M059J (cell line): ENCODE measurements around the gene METTL9. TPM values are rescaled to one million over a fixed set of nuclear protein-coding genes. Genes with fewer than 3 reads are reported as not detected.
"Not testable (repeated sequence)": the region's sequence is repeated elsewhere in the genome, so short reads cannot be mapped to it uniquely, and the experiment has no call there.

Source experiments
- DNase-seq: peaks from one replicate; pipeline ENCODE4 v3.0.0-alpha.2; 2012; ENCODE audit warnings: low read depth
- total RNA-seq: library from RNA; depleted of rRNA; stranded (reverse); fragments of >200 nt; shearing (Covaris generic); gene quantifications from 2 replicates; pipeline ENCODE4 v1.2.3, GENCODE V29; 2014

The METTL9 gene
- total RNA-seq, 1 experiment from 2014 or later: 212 TPM

DNA sequence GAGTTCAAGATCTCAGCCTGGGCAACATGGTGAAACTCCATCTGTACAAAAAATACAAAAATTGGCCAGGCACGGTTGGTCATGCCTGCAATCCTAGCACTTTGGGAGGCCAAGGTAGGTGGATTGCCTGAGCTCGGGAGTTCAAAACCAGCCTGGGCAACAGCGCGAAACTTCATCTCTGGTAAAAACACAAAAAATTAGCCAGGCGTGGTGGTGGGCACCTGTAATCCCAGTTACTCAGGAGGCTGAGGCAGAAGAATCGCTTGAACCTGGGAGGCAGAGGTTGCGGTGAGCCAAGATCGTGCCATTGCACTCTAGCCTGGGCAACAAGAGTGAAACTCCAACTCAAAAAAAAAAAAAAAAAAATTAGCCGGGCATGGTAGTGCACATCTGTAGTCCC lies 25.9 kb upstream of the METTL9 start:
- DNase-seq: not testable (repeated sequence)

DNA sequence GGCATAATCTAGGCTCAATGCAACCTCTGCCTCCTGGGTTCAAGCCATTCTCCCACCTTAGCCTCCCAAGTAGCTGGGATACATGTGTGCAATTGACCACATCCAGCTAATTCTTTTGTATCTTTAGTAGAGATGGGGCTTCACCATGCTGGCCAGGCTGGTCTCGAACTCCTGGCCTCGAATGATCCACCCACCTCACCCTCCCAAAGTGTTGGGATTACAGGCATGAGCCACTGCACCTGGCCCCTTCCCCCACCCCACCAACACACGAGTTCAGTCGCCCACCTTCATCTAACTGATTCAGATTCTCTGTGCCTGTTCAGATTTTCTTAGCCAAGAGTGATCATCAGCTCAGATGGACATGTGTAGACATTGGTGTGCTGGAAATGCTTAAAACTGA lies 25.0 kb upstream of the METTL9 start:
- DNase-seq: no peak

DNA sequence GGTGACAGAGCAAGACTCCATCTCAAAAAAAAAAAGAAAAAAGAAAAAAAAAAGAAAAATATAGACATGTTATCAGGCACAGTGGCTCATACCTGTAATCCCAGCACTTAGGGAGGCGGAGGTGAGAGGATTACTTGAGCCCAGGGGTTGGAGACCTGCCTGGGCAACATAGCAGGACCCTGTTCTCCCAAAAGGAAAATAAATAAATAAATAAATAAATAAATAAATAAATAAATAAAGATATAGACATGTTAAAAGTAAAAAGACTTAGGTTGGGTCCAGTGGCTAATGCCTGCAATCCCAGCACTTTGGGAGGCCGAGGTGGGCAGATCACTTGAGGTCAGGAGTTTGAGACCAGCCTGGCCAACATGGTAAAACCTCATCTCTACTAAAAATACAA lies 23.1 kb upstream of the METTL9 start:
- DNase-seq: not testable (repeated sequence)

DNA sequence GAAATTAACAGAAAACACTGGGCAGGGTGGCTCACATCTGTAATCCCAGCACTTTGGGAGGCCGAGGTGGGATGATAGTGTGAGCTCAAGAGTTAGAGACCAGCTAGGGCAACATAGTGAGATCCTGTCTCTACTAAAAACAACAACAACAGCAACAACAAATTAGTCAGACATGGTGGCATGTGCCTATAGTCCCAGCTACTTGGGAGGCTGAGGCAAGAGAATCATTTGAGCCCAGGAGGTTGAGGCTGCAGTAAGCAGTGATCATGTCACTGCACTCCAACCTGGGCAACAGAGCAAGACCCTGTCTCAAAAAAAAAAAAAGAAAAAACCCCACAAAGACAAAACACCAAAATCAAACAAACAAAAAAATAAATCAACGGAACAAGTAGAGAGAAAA lies 21.9 kb upstream of the METTL9 start:
- DNase-seq: not testable (repeated sequence)

DNA sequence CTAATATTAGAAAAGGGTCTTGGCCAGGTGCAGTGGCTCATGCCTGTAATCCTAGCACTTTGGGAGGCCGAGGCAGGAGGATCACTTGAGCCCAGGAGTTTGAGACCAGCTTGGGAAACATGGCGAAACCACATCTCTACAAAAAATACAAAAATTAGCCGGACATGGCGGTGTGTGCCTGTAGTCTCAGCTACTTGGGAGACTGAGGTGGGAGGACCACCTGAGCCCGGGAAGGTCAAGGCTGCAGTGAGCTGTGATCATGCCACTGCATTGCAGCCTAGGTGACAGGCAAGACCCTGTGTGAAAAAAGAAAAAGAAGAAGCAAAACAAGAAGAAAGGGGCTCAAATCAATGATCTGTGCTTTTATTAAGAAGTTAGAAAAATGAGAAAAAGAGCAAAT lies 21.1 kb upstream of the METTL9 start:
- DNase-seq: not testable (repeated sequence)

DNA sequence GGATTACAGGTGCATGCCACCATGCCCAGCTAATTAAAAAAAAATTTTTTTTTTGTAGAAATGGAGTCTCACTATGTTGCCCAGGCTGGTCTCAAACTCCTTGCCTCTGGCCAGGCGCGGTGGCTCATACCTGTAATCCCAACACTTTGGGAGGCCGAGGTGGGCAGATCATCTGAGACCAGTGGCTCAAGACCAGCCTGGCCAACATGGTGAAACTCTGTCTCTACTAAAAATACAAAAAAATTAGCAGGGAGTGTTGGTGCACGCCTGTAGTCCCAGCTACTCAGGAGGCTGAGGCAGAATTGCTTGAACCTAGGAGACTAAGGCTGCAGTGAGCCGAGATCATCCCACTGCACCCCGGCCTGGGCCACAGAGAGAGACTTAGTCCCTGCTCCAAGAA lies 19.2 kb upstream of the METTL9 start:
- not testable (repeated sequence) for DNase-seq

DNA sequence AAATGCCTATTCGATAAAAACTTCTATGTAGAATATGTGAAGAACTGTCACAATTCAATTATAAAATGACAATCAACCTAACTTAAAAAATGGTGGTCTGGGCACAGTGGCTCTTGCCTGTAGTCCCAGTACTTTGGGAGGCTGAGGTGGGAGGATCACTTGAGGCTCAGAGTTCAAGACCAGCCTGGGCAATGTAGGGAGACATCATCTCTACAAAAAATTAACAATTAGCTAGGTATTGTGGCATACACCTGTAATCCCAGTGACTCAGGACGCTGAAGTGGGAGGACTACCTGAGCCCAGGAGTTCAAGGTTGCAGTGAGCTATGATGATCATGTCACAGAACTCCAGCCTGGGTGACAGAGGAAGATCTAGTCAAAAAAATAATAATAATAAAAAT lies 18.6 kb upstream of the METTL9 start:
- no peak for DNase-seq

DNA sequence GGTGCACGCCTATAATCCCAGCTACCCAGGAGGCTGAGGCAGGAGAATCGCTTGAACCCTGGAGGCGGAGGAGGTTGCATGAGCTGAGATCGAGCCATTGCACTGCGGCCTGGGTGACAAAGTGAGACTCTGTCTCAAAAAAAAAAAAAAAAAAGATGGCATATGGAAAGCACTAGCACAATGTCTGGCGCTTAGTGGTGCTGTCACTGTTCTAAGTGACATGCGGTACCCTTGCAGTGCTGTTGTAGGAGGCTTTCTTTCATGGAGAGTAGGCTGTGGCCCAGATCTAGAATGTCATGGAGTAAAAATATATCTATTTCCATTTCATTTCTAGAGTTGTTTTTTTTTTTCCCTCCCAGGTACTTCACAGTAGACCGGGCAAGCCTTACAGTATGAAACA lies 14.6 kb upstream of the METTL9 start:
- no peak for DNase-seq

DNA sequence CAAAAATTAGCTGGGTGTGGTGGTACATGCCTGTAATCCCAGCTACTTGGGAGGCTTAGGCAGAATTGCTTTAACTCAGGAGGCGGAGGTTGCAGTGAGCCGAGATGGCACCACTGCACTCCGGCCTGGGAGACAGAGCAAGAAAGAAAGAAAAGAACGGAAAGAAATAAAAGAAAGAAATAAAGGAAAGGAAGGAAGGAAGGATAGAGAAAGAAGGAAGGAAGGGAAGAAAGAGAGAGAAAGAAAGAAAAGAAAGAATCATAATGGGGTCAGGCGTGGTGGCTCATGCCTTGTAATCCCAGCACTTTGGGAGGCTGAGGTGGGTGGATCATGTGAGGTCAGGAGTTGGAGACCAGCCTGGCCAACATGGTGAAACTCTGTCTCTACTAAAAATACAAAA lies 10.8 kb upstream of the METTL9 start:
- DNase-seq: not testable (repeated sequence)

DNA sequence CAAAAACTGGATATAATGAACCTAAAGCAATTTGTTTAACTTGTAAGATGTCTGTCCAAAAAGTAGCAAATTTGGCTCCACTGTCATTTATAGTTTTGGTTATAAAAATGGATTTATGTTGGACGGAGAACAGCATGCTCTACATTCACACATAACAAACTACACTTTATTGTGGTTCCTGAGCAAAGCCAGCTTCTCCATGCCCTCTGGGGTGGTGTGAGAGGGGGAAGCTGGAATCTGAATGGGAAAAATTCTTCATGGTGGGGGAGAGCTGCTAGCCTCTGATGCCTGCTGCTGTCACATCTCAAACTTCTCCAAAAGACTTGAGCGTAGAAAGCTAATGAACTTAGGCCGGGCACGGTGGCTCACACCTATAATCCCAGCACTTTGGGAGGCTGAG lies 9.8 kb upstream of the METTL9 start:
- no peak for DNase-seq

DNA sequence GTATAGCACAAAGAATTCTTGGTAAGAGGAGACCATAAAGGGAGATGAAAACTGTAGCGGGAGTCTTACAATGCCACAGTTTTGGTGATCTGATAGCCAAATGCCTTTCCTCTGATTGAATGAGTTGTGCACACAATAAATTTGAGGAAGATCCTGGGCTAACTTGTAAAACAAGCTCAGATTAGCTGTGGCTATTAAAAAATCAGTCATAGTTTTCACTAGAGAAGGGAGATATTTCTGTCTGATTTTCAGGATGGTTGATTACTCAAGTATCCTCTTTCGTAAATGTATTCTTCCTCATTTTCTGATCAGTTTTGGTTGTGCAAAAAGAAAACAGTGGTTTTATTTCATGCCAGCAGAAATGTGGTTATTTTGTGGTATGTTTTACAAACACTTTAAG lies 9.1 kb upstream of the METTL9 start:
- peak; percentile 20 for DNase-seq

DNA sequence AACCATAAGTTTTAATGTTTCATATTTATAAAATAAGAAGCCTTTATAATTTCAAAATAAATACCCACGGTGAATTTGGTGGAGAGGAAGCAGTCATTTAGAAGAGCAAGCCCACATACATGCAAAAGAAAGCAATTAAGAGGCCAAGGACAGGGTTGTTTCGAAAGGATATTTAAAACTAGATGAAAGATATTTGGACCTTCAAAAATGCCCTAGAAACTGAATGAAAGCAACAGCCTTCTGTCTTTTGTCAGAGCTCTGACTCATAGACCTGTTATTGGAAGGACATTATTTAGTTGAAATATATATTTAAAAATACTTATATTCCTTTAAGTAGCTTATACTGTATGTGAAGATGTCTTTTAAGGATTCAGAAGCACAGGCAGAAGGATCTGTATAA lies 8.6 kb upstream of the METTL9 start:
- no peak for DNase-seq

DNA sequence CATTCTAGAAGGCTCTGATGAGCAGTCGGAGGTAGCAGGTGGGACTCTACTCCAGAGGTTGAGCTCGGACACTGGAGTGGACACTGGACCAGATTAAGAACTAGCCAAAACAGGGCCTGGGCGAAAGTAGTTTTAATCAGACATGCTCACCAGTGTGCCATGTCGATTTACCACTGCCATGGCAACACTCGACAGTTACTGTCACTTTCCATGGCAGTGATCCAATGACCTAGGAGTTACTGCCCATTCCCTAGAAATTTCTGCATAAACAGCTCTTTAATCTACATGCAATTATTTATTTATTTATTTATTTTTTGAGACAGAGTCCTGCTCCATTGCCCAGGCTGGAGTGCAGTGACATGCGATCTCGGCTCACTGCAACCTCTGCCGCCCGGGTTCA lies 7.2 kb upstream of the METTL9 start:
- DNase-seq: peak; percentile 13

DNA sequence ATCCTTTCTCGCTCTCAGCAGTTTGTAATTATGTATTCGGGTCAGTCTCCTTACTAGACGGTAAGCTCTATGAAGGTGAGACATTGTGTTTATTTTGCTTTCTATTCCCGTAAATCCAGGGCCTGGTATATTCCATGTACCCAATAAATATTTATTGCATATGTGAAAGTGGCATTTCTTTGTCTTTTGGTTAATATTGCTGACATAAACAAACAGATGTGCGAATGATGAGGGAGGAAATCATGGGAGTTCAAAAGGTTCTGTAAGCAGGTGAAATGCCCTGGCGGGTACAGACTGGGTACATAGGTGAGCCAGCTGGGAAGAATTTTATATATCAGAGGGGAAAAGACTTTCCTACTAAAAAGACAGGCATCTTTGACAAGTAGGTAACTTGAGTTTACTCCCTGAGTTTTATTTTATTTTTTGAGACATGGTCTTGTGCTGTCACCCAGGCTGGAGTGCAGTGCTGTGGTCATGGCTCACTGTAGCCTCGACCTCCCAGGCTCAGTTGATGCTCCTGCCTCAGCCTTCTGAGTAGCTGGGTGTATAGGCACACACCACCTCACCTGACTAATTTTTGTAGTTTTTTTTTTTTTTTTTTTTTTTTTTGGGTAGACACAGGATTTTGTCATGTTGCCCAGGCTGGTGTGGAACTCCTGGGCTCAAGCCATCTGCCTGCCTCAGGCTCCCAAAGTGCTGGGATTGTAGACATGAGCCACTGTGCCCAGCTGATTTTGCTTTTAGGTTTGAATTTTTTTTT lies 5.7 kb upstream of the METTL9 start:
- DNase-seq: peak; percentile 11

DNA sequence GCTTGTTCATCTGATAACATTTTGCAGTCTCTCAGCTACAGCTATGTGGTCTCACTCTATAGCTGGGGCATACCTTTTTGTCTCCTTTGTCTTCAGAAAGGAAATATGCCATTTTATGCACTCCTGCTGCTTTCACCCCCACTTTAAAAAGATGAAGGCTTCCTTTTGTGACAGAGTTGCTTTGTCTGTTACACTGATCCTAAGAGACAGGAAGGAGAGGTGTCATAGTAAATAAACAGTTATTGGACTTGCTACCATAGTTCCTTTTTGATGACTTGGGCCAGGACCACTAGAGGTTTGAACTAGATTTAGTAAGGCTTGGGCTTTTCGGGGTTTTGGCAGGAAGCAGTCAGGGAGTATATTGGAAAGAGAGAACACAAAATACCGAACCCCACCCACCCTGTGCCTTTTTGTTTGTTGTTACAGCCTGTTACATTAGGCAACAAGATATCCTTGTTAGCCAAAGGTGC lies 1.8 kb upstream of the METTL9 start:
- no peak for DNase-seq

DNA sequence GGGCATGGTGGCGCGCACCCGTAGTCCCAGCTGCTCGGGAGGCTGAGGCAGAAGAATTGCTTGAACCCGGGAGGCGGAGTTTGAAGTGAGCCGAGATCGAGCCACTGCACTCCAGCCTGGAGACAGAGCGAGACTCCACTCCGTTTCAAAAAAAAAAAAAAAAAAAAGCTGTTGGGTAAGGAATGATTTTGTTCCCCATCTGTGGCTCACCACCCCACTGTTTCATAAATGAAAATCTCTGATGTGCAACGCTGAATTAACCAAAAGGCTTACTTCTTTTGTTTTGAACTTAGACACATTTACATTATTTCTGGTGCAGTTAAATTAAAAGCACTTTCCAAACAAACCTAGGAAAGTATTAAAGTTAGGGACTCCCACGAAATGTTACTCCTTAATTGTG lies 1.2 kb upstream of the METTL9 start:
- DNase-seq: no peak

DNA sequence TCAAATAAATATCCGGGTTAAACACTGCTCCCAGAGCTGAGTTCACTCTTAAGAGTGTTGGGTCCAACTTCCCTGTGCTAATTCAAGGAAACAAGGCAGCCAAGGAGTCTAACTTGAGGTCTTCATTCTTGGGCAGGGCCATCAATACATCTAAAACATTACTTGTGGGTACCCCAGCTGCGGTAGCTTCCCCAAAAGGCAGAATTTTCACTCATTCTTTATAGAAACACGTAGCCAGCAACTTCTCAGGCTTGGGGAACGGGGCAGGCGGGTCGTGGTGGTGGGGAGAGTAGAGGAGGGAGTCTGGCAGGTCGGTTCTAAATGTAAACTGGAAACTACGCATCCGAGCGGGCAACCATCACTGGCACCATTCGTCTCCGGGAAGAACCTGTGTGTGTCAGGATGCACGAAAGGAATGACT lies 666 bp upstream of the METTL9 start:
- no peak for DNase-seq

DNA sequence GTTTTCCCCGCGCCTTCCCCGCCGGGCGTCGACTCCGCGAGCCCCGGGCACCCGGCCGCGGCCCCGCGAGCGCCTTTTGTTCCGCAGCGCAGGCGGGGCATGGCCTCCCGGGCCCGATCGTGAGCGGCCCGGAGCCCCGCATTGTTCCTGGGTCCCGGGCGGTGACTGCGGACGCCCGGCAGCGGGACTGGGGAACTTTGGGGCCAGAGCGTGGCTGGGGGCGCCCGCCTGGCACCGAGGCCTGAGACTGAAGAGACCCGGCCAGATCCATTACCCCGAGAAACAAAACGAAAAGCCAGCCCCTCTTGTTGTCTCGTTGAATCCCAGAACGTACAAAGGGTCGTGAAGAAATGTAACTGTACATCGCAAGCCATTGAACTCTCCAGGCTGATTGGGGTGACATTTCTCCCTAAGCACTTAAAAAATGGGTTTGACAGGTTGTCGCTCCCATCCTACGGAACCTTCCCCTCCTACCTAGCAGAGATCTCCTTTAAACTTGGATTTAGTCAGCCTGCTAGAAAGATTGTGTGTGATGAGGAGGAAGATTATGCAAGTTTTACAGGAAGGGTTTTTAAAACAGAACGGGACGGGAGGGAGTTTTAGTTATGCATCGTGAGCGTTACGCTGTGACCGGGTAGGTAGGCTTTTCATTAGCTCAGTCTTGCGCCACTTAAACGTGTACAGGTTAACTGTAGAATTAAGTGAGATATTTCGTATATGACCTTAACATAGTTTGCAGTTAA lies 825 bp downstream of the METTL9 start:
- peak; percentile 55 for DNase-seq

DNA sequence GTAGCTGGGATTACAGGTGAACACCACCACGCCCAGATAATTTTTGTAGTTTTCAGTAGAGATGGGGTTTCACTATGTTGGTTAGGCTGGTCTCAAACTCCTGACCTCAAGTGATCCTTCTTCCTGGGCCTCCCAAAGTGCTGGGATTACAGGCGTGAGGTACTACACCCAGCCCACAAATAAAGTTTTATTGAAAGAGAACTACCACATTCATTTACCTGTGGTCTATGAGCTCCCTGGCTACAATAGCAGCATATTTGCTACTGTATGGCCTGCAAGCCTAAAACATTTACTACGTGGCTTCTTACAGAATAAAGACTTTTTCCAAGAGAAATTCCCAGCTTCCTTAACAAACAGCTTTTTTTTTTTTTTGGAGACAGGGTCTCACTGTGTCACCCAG lies 3.4 kb downstream of the METTL9 start:
- DNase-seq: no peak

DNA sequence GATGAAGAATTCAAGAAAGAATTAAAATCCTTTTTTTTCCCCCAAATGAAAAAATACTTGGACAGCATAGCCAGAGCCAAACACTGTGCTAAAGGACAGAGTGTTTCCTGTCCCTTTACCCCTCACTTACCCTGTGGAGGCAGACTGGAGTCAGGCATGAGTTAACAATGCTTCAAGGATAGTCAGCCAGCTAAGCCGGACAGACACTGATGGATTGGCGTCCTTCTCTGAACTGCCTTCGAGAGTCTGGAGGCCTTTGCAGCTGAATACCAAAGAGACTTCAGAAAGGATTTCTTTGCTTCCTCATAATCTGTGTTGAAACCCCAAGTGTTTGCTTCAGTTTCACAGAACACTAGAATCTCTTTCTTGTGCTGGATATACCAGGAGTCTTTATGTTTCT lies 4.6 kb downstream of the METTL9 start:
- DNase-seq: no peak

DNA sequence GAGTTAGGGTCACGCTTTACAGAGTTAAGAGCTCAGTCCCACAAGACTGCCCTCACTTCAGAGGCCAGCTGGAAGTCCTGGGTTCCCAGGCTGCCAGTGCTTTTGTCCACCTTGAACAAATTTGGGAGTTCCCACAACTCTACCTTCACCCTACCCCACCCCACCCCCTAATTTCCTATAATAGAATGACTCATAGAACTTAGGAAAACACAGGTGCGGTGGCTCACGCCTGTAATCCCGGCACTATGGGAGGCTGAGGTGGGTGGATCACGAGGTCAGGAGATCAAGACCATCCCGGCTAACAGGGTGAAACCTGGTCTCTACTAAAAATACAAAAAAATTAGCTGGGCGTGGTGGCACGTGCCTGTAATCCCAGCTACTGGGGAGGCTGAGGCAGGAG lies 6.5 kb downstream of the METTL9 start:
- not testable (repeated sequence) for DNase-seq

DNA sequence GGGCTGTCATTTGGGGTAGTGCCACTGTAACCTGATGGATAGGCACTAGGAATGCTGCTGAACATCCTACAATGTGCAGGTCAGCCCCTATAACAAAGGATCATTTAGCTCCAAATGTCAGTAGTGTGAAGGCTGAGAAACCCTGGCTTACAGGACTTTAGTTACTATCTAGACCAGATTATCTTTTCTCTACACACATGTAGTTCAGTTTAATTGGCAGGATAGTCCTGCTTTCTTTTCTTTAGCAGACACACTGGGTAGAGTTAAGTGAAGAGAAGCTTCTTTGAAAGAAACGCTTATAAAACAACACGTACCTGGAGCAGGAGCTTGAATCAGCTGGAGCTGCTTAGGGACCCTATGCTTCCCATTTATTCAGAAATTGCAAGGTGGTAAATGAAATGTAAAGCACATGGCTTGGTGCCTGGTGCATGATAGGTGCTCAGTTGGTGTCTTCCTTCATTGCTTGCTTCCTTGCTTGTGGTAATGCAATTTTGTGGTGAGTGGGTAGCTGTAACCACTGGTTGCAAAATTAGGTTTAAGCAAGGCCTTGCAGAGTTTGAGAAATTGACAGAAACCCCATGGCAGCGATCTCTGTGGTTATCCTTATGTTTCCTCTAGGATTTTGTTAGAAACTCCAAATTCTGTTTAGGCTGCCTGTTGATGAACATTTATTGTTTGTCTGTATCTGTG lies 9.4 kb downstream of the METTL9 start:
- no peak for DNase-seq
